GM12891 (cell line): Measurements from ENCODE around the gene PTPRJ.

Experiments used
- PAX5 ChIP-seq: IDR thresholded peaks from 2 replicates; pipeline ENCODE4 v1.6.1; 2011; ENCODE audit warnings: low read length, moderate library complexity, mild to moderate bottlenecking; ENCODE audit not compliant: insufficient read depth, severe bottlenecking
- POLR2A ChIP-seq: IDR thresholded peaks from 2 replicates; pipeline ENCODE4 v1.6.1; 2011; ENCODE audit warnings: low read depth, low read length, control low read depth
- POLR2AphosphoS5 ChIP-seq: IDR thresholded peaks from 2 replicates; pipeline ENCODE4 v1.6.1; 2011; ENCODE audit warnings: low read depth, low read length, control low read depth

DNA sequence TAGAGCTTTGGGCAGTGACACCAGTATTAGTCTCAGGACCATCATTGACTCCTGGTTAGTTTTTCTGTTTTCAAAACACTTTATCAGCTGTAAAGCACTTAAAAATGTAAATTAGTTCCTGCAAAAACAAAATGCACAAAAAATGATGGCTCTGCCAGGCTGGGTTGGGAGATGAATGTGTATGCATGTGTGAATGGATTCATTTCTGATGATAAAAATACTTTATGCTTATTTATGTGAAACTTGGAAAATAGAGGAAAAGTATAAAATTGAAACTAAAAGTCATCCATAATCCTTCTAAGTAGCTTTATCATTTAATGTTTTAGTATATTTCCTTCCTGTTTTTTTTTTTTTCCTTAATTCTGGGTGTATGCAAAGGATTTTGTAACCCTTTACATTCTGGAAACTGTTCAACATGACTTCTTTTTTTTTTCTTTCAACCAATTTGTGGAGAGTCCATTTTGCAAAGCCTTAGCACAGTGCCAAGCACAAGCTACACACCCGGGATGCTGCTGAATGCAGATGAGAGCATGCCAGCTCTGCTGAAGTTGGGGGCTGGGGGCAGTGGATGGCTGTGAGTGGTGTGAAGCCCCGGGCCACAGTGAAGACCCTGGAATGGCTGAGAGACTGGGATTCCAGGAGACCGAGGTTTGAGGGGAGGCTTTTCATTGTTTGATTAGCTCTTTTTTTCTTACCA is 37.6 kb downstream of the PTPRJ start:
- no peak for TF ChIP-seq POLR2AphosphoS5
- TF ChIP-seq POLR2A: no peak
- TF ChIP-seq PAX5: no peak
